HCT116 (cell line): Measurements from ENCODE around the gene TMEM119. TPM values are rescaled to one million over a fixed set of nuclear protein-coding genes. Genes with fewer than 3 reads are reported as not detected.

Experiments
- ATAC-seq: fragments of 200-7000 bp; cut with Tn5 transposase; 2 replicates; pipeline ENCODE4 v1.9.1; 2020; ENCODE audit warnings: mild to moderate bottlenecking, moderate library complexity
- BruUV-seq: library from RNA; stranded (reverse); fragments of 400-500 nt; replicated peaks from 2 replicates; lab custom pipeline; 2021; lab: Mats Ljungman, UMichigan
- CTCF ChIA-PET: fragments of 300-600 bp; sonication (Branson Sonifier 250); formaldehyde crosslinking; loops from one replicate; lab custom pipeline; 2021; ENCODE audit warnings: antibody characterized with exemption; lab: Charles Lee
- POLR2A ChIA-PET: fragments of 300-600, 350-600 bp; sonication (Branson Sonifier 250); formaldehyde crosslinking; loops from one replicate; lab custom pipeline; 2021; ENCODE audit warnings: antibody characterized with exemption; lab: Charles Lee
- RAD21 ChIA-PET, 2 experiments: fragments of 300-600 bp; sonication (Branson Sonifier 250); formaldehyde crosslinking; loops; one replicate each; lab custom pipeline; 2023; ENCODE audit warnings: low total read pairs in 2 of 2; ENCODE audit not compliant: uncharacterized antibody in 2 of 2, unreplicated experiment in 2 of 2, low non-redundant PET in 1 of 2; lab: Charles Lee
- DNase-seq: peaks from one replicate; pipeline ENCODE4 v3.0.0-alpha.2; 2010; ENCODE audit warnings: low read depth, low spot score
- H2AFZ ChIP-seq: fragments of 200-600 bp; shearing (Covaris generic), sonication (generic); 2 replicates; pipeline ENCODE4 v1.6.1; 2017; ENCODE audit warnings: low read depth, mixed run types, mixed read lengths, antibody characterized with exemption, low read length; ENCODE audit not compliant: poor library complexity, severe bottlenecking
- H3K27ac ChIP-seq: 2 replicates; pipeline ENCODE4 v1.5.1; 2012; ENCODE audit warnings: low read depth, low read length
- H3K27me3 ChIP-seq: fragments of 200-600 bp; sonication (generic); 2 replicates; pipeline ENCODE4 v1.6.1; 2016; ENCODE audit warnings: mixed run types, low read length, mixed read lengths; ENCODE audit not compliant: insufficient read depth
- H3K36me3 ChIP-seq, 2 experiments: fragments of 200-500 bp in 1 of 2; fragments of 200-600 bp in 1 of 2; sonication (Bioruptor generic) in 1 of 2; sonication (generic) in 1 of 2; 2 replicates each; pipeline versions ENCODE4 v1.5.1 to v1.6.1; 2014 to 2016; ENCODE audit warnings: low read length in 2 of 2, inconsistent platforms in 1 of 2, mixed read lengths in 1 of 2, mixed run types in 1 of 2; ENCODE audit not compliant: insufficient read depth in 2 of 2, control insufficient read depth in 1 of 2
- H3K4me1 ChIP-seq, 2 experiments: fragments of 200-600 bp in 1 of 2; sonication (generic) in 1 of 2; 2 replicates each; pipeline versions ENCODE4 v1.5.1 to v1.6.1; 2012 to 2017; ENCODE audit warnings: low read length in 2 of 2, inconsistent platforms in 1 of 2, mild to moderate bottlenecking in 1 of 2, mixed read lengths in 1 of 2, mixed run types in 1 of 2, moderate library complexity in 1 of 2; ENCODE audit not compliant: insufficient read depth in 2 of 2, control insufficient read depth in 1 of 2
- H3K4me2 ChIP-seq: fragments of 200-600 bp; sonication (generic); 2 replicates; pipeline ENCODE4 v1.6.1; 2017; ENCODE audit warnings: mixed run types, low read length, mixed read lengths
- H3K4me3 ChIP-seq, 2 experiments: fragments of 200-600 bp in 1 of 2; sonication (generic) in 1 of 2; replicated peaks in 1 of 2; 2 replicates each; pipeline ENCODE4 v1.5.1; 2011 to 2016; ENCODE audit warnings: low read length in 2 of 2, control low read depth in 1 of 2, low read depth in 1 of 2, mild to moderate bottlenecking in 1 of 2, mixed read lengths in 1 of 2, mixed run types in 1 of 2
- H3K79me2 ChIP-seq: fragments of 200-600 bp; sonication (generic); 2 replicates; pipeline ENCODE4 v1.6.1; 2017; ENCODE audit warnings: mild to moderate bottlenecking, mixed run types, low read length, moderate library complexity, mixed read lengths; ENCODE audit not compliant: insufficient read depth
- H3K9ac ChIP-seq: fragments of 200-600 bp; sonication (generic); 2 replicates; pipeline ENCODE4 v1.6.1; 2016; ENCODE audit warnings: low read length, mixed read lengths
- H3K9me2 ChIP-seq: fragments of 200-600 bp; sonication (generic), shearing (Covaris generic); 2 replicates; pipeline ENCODE4 v1.6.1; 2017; ENCODE audit warnings: mixed run types, mild to moderate bottlenecking, moderate library complexity; ENCODE audit not compliant: insufficient read depth
- H3K9me3 ChIP-seq, 2 experiments: fragments of 200-500 bp in 1 of 2; fragments of 200-600 bp in 1 of 2; sonication (Bioruptor generic) in 1 of 2; sonication (generic) in 1 of 2; 2 replicates each; pipeline ENCODE4 v1.6.1; 2014 to 2017; ENCODE audit warnings: low read length in 2 of 2, mixed read lengths in 2 of 2, inconsistent platforms in 1 of 2, low read depth in 1 of 2, mild to moderate bottlenecking in 1 of 2, mixed run types in 1 of 2, moderate library complexity in 1 of 2; ENCODE audit not compliant: control insufficient read depth in 1 of 2, insufficient read depth in 1 of 2
- H4K20me1 ChIP-seq: fragments of 200-600 bp; sonication (generic), shearing (Covaris generic); 2 replicates; pipeline ENCODE4 v1.6.1; 2017; ENCODE audit warnings: mixed run types, mild to moderate bottlenecking, moderate library complexity; ENCODE audit not compliant: insufficient read depth
- ATF3 ChIP-seq: IDR thresholded peaks from 2 replicates; pipeline ENCODE4 v1.6.1; 2012
- EZH2 ChIP-seq: fragments of 200-600 bp; sonication (generic); IDR thresholded peaks from 2 replicates; pipeline ENCODE4 v1.6.1; 2017; ENCODE audit warnings: antibody characterized with exemption, mixed run types
- FOSL1 ChIP-seq: IDR thresholded peaks from 2 replicates; pipeline ENCODE4 v1.6.1; 2012; ENCODE audit warnings: low read depth
- MAX ChIP-seq: IDR thresholded peaks from 2 replicates; pipeline ENCODE4 v1.6.1; 2012
- RAD21 ChIP-seq: IDR thresholded peaks from 2 replicates; pipeline ENCODE4 v1.6.1; 2012; ENCODE audit warnings: low read depth, mild to moderate bottlenecking
- REST ChIP-seq: IDR thresholded peaks from 2 replicates; pipeline ENCODE4 v1.6.1; 2012; ENCODE audit warnings: low read depth
- SP1 ChIP-seq: IDR thresholded peaks from 2 replicates; pipeline ENCODE4 v1.6.1; 2012; ENCODE audit warnings: low read depth
- TCF7L2 ChIP-seq: IDR thresholded peaks from 2 replicates; pipeline ENCODE4 v1.7.0; 2011; ENCODE audit warnings: borderline replicate concordance, inconsistent platforms; ENCODE audit not compliant: insufficient read depth, insufficient read length; ENCODE audit errors: extremely low read depth
- ZBTB33 ChIP-seq: IDR thresholded peaks from 2 replicates; pipeline ENCODE4 v1.6.1; 2011; ENCODE audit warnings: mild to moderate bottlenecking, low read length, moderate library complexity; ENCODE audit not compliant: insufficient replicate concordance; ENCODE audit errors: extremely low read depth
- ZFX ChIP-seq: fragments of 450-650 bp; IDR thresholded peaks from 2 replicates; pipeline ENCODE4 v1.6.1; 2017
- ZNF274 ChIP-seq: fragments of 200-500 bp; sonication (Bioruptor generic); IDR thresholded peaks from 2 replicates; pipeline ENCODE4 v1.6.1; 2014; ENCODE audit warnings: mild to moderate bottlenecking, low read depth, low read length, inconsistent platforms
- intact Hi-C: fragments of 100-400 bp; cut with micrococcal nuclease; formaldehyde crosslinking; loops from 2 replicates; pipeline ENCODE4 v1.10.0; 2022
- total RNA-seq: library from RNA; stranded (reverse); gene quantifications from one replicate; pipeline ENCODE4 v1.2.1, GENCODE V29; 2021; ENCODE audit not compliant: unreplicated experiment

TMEM119 gene
- total RNA-seq, 1 experiment from 2014 or later: not detected

- ChIA-PET CTCF (no interaction called here), RAD21 (no interaction called here), POLR2A (no interaction called here)
- H4K20me1 ChIP-seq: no peaks in the 10 kb centered on the region
- no peaks in the 10 kb centered on the region for H3K9me2 ChIP-seq
- no peak for ATAC-seq
- no peak overlapping the region for H3K9ac ChIP-seq
- no peak overlapping the region for H3K4me3 ChIP-seq
- DNase-seq: no peak
- TF ChIP-seq ZFX (no peak), MAX (no peak), EZH2 (no peak), RAD21 (no peak), REST (no peak), TCF7L2 (no peak), SP1 (no peak), ATF3 (no peak), FOSL1 (no peak), ZBTB33 (no peak), ZNF274 (no peak)
- no peaks in the 10 kb centered on the region for H3K27me3 ChIP-seq
- H3K4me2 ChIP-seq: no peak overlapping the region
- no peaks in the 10 kb centered on the region for H3K9me3 ChIP-seq
- BruUV-seq: no TSS peak
- no peaks in the 10 kb centered on the region for H3K36me3 ChIP-seq
- H3K79me2 ChIP-seq: no peaks in the 10 kb centered on the region
- H3K27ac ChIP-seq: no peak overlapping the region
- no peak overlapping the region for H2AFZ ChIP-seq
- intact Hi-C loops: no loop called here
- peaks cover 0 to 7% of the 10 kb centered on the region in 2 experiments; a peak in 1 of 4 replicates for H3K4me1 ChIP-seq
These were observed 5.9 kb upstream of the TMEM119 start for GRCh38 chr12:108603743-108604142.
